Renal cortex interstitium (tissue), 3 donors: ENCODE measurements around the gene UBQLNL. TPM values are rescaled to one million over a fixed set of nuclear protein-coding genes. Genes with fewer than 3 reads are reported as not detected.

Experiments
- polyA plus RNA-seq, 3 donors: library from polyadenylated mRNA; unstranded; fragments of 120-200 nt; gene quantifications; one replicate each; pipeline ENCODE4 v1.2.1, GENCODE V29; 2013; ENCODE audit not compliant: insufficient read length in 3 of 3

The UBQLNL gene
- polyA plus RNA-seq, 3 donors, result 0.56 to 0.85 (median 0.62) TPM

Other genes with a start within 250 kb of the UBQLNL start
- 10 to 100 TPM in 1 of 3 donors, 1 to 10 TPM in 2; 2.4 to 26.1 (median 9.6) TPM for gene HBE1, start 246.8 kb downstream of the UBQLNL start, polyA plus RNA-seq
- under 1 TPM in 2 of 3 donors, not detected in 1; 0.11 to 0.27 TPM for gene OR51B4, start 214.8 kb downstream of the UBQLNL start, polyA plus RNA-seq
- not detected for gene OR51B2, start 192.4 kb downstream of the UBQLNL start, polyA plus RNA-seq
- gene OR51B5, start 173.2 kb downstream of the UBQLNL start, polyA plus RNA-seq, result under 1 TPM; 0.33 to 0.56 (median 0.50) TPM
- not detected for gene OR51B6, start 165.2 kb downstream of the UBQLNL start, polyA plus RNA-seq
- not detected for gene OR51M1, start 132.9 kb downstream of the UBQLNL start, polyA plus RNA-seq
- not detected for gene OR51Q1, start 94.6 kb downstream of the UBQLNL start, polyA plus RNA-seq
- gene OR51I1, start 75.2 kb downstream of the UBQLNL start, polyA plus RNA-seq, result not detected
- gene OR51I2, start 67.4 kb downstream of the UBQLNL start, polyA plus RNA-seq, result under 1 TPM in 1 of 3 donors, not detected in 2; 0.09 TPM
- not detected for gene OR52D1, start 28.0 kb downstream of the UBQLNL start, polyA plus RNA-seq
- gene UBQLN3, start 6.7 kb downstream of the UBQLNL start, polyA plus RNA-seq, result not detected
- not detected for gene OR52H1, start 31.8 kb upstream of the UBQLNL start, polyA plus RNA-seq
- not detected for gene OR52B6, start 64.2 kb upstream of the UBQLNL start, polyA plus RNA-seq
- gene TRIM6, start 79.9 kb upstream of the UBQLNL start, polyA plus RNA-seq, result 10 to 100 TPM; 22.2 to 30.3 (median 24.0) TPM
- 10 to 100 TPM in 1 of 3 donors, 1 to 10 TPM in 2; 7.3 to 10.7 (median 7.9) TPM for gene TRIM34, start 108.3 kb upstream of the UBQLNL start, polyA plus RNA-seq
- gene TRIM5, start 168.4 kb upstream of the UBQLNL start, polyA plus RNA-seq, result 10 to 100 TPM; 38.4 to 49.2 (median 39.7) TPM
- 10 to 100 TPM in 1 of 3 donors, 1 to 10 TPM in 2; 6.1 to 13.9 (median 7.0) TPM for gene TRIM22, start 173.1 kb upstream of the UBQLNL start, polyA plus RNA-seq
- gene OR56B1, start 219.7 kb upstream of the UBQLNL start, polyA plus RNA-seq, result not detected
- gene OR52N4, start 237.5 kb upstream of the UBQLNL start, polyA plus RNA-seq, result not detected